K562 (cell line): ENCODE results near the gene TREX2. TPM values are rescaled to one million over a fixed set of nuclear protein-coding genes. Genes with fewer than 3 reads are reported as not detected.

Experiments used
- FUS ChIP-seq: fragments of 200-400 bp; formaldehyde crosslinking; optimal IDR thresholded peaks from 2 replicates; pipeline ENCODE3; 2017; ENCODE audit warnings: low read depth, low read length
- KAT8 ChIP-seq: fragments of 450-650 bp; IDR thresholded peaks from 2 replicates; pipeline ENCODE4 v1.6.1; 2016; ENCODE audit warnings: low read depth, mild to moderate bottlenecking
- KDM5B ChIP-seq: fragments of 200-600 bp; sonication (generic); IDR thresholded peaks from 2 replicates; pipeline ENCODE4 v1.6.1; 2012; ENCODE audit warnings: low read depth, mild to moderate bottlenecking, moderate library complexity, low read length, control low read depth, inconsistent platforms; ENCODE audit not compliant: insufficient replicate concordance
- MYC ChIP-seq, 2 experiments: fragments of 250-450 bp in 1 of 2; sonication (Bioruptor Pico) in 1 of 2; IDR thresholded peaks; 2 replicates each; pipeline versions ENCODE4 v1.5.1 to v1.6.1; 2012 to 2021; ENCODE audit warnings: low read depth in 2 of 2, borderline replicate concordance in 1 of 2, improper control_type of control experiment in 1 of 2, low read length in 1 of 2, mild to moderate bottlenecking in 1 of 2, moderate library complexity in 1 of 2
- PHB2 ChIP-seq: fragments of 450-650 bp; IDR thresholded peaks from 2 replicates; pipeline ENCODE4 v1.6.1; 2017; ENCODE audit warnings: low read depth
- POLR2H ChIP-seq: IDR thresholded peaks from 2 replicates; pipeline ENCODE4 v1.6.1; 2016; ENCODE audit warnings: missing genetic modification characterization, low read depth, mild to moderate bottlenecking, control low read depth, missing compliant biosample characterization, moderate library complexity
- SAFB ChIP-seq: fragments of 200-400 bp; formaldehyde crosslinking; IDR thresholded peaks from 2 replicates; pipeline ENCODE4 v1.6.1; 2017; ENCODE audit warnings: low read depth, low read length, borderline replicate concordance
- ZNF175 ChIP-seq: fragments of 200-800 bp; sonication (Bioruptor generic); IDR thresholded peaks from 2 replicates; pipeline ENCODE4 v1.6.1; 2016; ENCODE audit warnings: low read depth, mild to moderate bottlenecking, missing genetic modification characterization, missing compliant biosample characterization
- ZNF232 ChIP-seq: sonication (generic); formaldehyde crosslinking; IDR thresholded peaks from 2 replicates; pipeline ENCODE4 v1.8.0; 2022; ENCODE audit warnings: mild to moderate bottlenecking, missing genetic modification reagents
- ZNF75A ChIP-seq: fragments of 450-650 bp; formaldehyde crosslinking; IDR thresholded peaks from 2 replicates; pipeline ENCODE4 v1.4.0; 2020; ENCODE audit warnings: mild to moderate bottlenecking
- polyA plus RNA-seq, 8 experiments: library from polyadenylated mRNA; depleted of rRNA in 4 of 8; stranded (reverse) in 5 of 8; unstranded in 3 of 8; fragments of >200 nt; fragmentation: Nextera tagmentation in 2 of 8; fragmentation: Illumina TruSeq in 1 of 8; extraction: Ambion mirVana in 2 of 8; extraction: Trizol in 1 of 8; gene quantifications; 2 replicates each; pipeline versions ENCODE4 v1.2.1 to v1.2.3, GENCODE V29; 2011 to 2014; ENCODE audit warnings: inconsistent platforms in 1 of 8, missing spikeins in 1 of 8
- total RNA-seq, 7 experiments: library from RNA; depleted of rRNA in 6 of 7; stranded (reverse); fragments of >200 nt in 6 of 7; fragmentation: Illumina TruSeq in 2 of 7; extraction: Trizol in 2 of 7; gene quantifications; 2 replicates each; pipeline versions ENCODE4 v1.2.1 to v1.2.3, GENCODE V29; 2011 to 2021; ENCODE audit warnings: low replicate concordance in 1 of 7
- TF ChIP-seq, protein P1 (sequence below), 2 experiments: IDR thresholded peaks; 2 replicates each; pipeline ENCODE4 v1.6.1; 2011; ENCODE audit warnings: borderline replicate concordance in 1 of 2, control low read depth in 1 of 2, low read depth in 1 of 2, low read length in 1 of 2, mild to moderate bottlenecking in 1 of 2, mixed read lengths in 1 of 2, moderate library complexity in 1 of 2; ENCODE audit not compliant: insufficient read depth in 1 of 2, insufficient read length in 1 of 2, poor library complexity in 1 of 2, severe bottlenecking in 1 of 2; ENCODE audit errors: extremely low read depth in 1 of 2
- TF ChIP-seq, protein P2 (sequence below), 2 experiments: IDR thresholded peaks in 1 of 2; conservative IDR thresholded peaks in 1 of 2; 2 replicates each; pipeline ENCODE4 v1.6.1; 2016; ENCODE audit warnings: low read depth in 2 of 2, mild to moderate bottlenecking in 1 of 2, missing compliant biosample characterization in 1 of 2, missing genetic modification characterization in 1 of 2, moderate library complexity in 1 of 2
- TF ChIP-seq, protein P3 (sequence below): fragments of 450-650 bp; IDR thresholded peaks from 2 replicates; pipeline ENCODE4 v1.6.1; 2018; ENCODE audit not compliant: partially characterized antibody
- TF ChIP-seq, protein P4 (sequence below): fragments of 200-400 bp; formaldehyde crosslinking; IDR thresholded peaks from 2 replicates; pipeline ENCODE4 v1.6.1; 2017; ENCODE audit warnings: mild to moderate bottlenecking, low read depth, low read length, moderate library complexity

The TREX2 gene
- total and polyA plus RNA-seq, 9 of the 15 experiments (the other 6 are each of a cell fraction or from before 2014, with no cell fraction given) = 0.07 to 1.5 (median 0.33) TPM; not detected in 2

GRCh38 chrX:153411255-153411987, 34.4 kb downstream of the TREX2 start, which contains the start of gene ZFP92 (continued):
- TF ChIP-seq MYC (IDR thresholded peaks at IDR 0.05; ENCODE audit: low read depth, low read length) (peak; percentile 61), MYC (CRISPR knock-in tag; IDR thresholded peaks at IDR 0.05; ENCODE audit: borderline replicate concordance, low read depth) (no peak), ZNF175 (no peak), PHB2 (no peak), POLR2H (tag) (no peak), ZNF232 (CRISPR knock-in tag) (no peak), ZNF75A (CRISPR knock-in tag) (no peak), KAT8 (no peak), FUS (no peak), SAFB (no peak), KDM5B (no peak)
- TF ChIP-seq, protein P1, sequence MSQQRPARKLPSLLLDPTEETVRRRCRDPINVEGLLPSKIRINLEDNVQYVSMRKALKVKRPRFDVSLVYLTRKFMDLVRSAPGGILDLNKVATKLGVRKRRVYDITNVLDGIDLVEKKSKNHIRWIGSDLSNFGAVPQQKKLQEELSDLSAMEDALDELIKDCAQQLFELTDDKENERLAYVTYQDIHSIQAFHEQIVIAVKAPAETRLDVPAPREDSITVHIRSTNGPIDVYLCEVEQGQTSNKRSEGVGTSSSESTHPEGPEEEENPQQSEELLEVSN (IDR thresholded peaks at IDR 0.05; ENCODE audit: borderline replicate concordance in 1 of 2, extremely low read depth in 1 of 2, insufficient read depth in 1 of 2, insufficient read length in 1 of 2, low read depth in 1 of 2, low read length in 1 of 2, poor library complexity in 1 of 2, severe bottlenecking in 1 of 2) = peak; percentile 56 to 79
- TF ChIP-seq, protein P2, sequence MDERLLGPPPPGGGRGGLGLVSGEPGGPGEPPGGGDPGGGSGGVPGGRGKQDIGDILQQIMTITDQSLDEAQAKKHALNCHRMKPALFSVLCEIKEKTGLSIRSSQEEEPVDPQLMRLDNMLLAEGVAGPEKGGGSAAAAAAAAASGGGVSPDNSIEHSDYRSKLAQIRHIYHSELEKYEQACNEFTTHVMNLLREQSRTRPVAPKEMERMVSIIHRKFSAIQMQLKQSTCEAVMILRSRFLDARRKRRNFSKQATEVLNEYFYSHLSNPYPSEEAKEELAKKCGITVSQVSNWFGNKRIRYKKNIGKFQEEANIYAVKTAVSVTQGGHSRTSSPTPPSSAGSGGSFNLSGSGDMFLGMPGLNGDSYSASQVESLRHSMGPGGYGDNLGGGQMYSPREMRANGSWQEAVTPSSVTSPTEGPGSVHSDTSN (CRISPR knock-in tag; IDR thresholded peaks at IDR 0.05; ENCODE audit: low read depth) = no peak
- TF ChIP-seq, protein P2 (tag; conservative IDR thresholded peaks at IDR 0.05; ENCODE audit: low read depth) = no peak
- TF ChIP-seq, protein P3, sequence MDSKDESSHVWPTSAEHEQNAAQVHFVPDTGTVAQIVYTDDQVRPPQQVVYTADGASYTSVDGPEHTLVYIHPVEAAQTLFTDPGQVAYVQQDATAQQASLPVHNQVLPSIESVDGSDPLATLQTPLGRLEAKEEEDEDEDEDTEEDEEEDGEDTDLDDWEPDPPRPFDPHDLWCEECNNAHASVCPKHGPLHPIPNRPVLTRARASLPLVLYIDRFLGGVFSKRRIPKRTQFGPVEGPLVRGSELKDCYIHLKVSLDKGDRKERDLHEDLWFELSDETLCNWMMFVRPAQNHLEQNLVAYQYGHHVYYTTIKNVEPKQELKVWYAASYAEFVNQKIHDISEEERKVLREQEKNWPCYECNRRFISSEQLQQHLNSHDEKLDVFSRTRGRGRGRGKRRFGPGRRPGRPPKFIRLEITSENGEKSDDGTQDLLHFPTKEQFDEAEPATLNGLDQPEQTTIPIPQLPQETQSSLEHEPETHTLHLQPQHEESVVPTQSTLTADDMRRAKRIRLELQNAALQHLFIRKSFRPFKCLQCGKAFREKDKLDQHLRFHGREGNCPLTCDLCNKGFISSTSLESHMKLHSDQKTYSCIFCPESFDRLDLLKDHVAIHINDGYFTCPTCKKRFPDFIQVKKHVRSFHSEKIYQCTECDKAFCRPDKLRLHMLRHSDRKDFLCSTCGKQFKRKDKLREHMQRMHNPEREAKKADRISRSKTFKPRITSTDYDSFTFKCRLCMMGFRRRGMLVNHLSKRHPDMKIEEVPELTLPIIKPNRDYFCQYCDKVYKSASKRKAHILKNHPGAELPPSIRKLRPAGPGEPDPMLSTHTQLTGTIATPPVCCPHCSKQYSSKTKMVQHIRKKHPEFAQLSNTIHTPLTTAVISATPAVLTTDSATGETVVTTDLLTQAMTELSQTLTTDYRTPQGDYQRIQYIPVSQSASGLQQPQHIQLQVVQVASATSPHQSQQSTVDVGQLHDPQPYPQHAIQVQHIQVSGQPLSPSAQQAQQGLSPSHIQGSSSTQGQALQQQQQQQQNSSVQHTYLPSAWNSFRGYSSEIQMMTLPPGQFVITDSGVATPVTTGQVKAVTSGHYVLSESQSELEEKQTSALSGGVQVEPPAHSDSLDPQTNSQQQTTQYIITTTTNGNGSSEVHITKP = no peak
- TF ChIP-seq, protein P4, sequence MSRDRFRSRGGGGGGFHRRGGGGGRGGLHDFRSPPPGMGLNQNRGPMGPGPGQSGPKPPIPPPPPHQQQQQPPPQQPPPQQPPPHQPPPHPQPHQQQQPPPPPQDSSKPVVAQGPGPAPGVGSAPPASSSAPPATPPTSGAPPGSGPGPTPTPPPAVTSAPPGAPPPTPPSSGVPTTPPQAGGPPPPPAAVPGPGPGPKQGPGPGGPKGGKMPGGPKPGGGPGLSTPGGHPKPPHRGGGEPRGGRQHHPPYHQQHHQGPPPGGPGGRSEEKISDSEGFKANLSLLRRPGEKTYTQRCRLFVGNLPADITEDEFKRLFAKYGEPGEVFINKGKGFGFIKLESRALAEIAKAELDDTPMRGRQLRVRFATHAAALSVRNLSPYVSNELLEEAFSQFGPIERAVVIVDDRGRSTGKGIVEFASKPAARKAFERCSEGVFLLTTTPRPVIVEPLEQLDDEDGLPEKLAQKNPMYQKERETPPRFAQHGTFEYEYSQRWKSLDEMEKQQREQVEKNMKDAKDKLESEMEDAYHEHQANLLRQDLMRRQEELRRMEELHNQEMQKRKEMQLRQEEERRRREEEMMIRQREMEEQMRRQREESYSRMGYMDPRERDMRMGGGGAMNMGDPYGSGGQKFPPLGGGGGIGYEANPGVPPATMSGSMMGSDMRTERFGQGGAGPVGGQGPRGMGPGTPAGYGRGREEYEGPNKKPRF = no peak
